Heart left ventricle (tissue), 16 donors: ENCODE results near the gene ACAD10. TPM values are rescaled to one million over a fixed set of nuclear protein-coding genes. Genes with fewer than 3 reads are reported as not detected.
"Not testable (repeated sequence)": the region's sequence is repeated elsewhere in the genome, so short reads cannot be mapped to it uniquely, and the experiment has no call there.

Experiments used
- ATAC-seq, 4 donors: fragments of 200-7000 bp; cut with Tn5 transposase; one replicate each; pipeline ENCODE4 v1.9.1; 2020 to 2022; ENCODE audit warnings: moderate library complexity in 4 of 4, mild to moderate bottlenecking in 3 of 4, moderate number of reproducible peaks in 1 of 4
- DNase-seq, 5 donors: peaks; one replicate each; pipeline ENCODE4 v3.0.0-alpha.2; 2020
- H3K27ac ChIP-seq, 12 donors: fragments of 200-600 bp; sonication (generic) in 4 of 12; one replicate each; pipeline versions ENCODE4 v1.5.0 to v1.8.0; 2016 to 2022; ENCODE audit warnings: mild to moderate bottlenecking in 2 of 12
- H3K27me3 ChIP-seq, 9 donors: fragments of 200-600 bp; sonication (generic) in 2 of 9; one replicate each; pipeline versions ENCODE4 v1.5.1 to v1.8.0; 2016 to 2022; ENCODE audit warnings: mild to moderate bottlenecking in 3 of 9
- H3K36me3 ChIP-seq, 9 donors: fragments of 200-600 bp; sonication (generic) in 2 of 9; one replicate each; pipeline versions ENCODE4 v1.5.0 to v1.8.0; 2018 to 2022; ENCODE audit warnings: mild to moderate bottlenecking in 2 of 9
- H3K4me1 ChIP-seq, 12 donors: fragments of 200-600 bp; sonication (generic) in 4 of 12; one replicate each; pipeline versions ENCODE4 v1.5.0 to v1.8.0; 2016 to 2022; ENCODE audit warnings: mild to moderate bottlenecking in 3 of 12
- H3K4me3 ChIP-seq, 12 donors: fragments of 200-600 bp; sonication (generic) in 4 of 12; one replicate each; pipeline versions ENCODE4 v1.5.0 to v1.8.0; 2017 to 2022; ENCODE audit warnings: mild to moderate bottlenecking in 9 of 12, moderate library complexity in 4 of 12
- H3K9me3 ChIP-seq, 12 donors: fragments of 200-600 bp; sonication (generic) in 4 of 12; one replicate each; pipeline versions ENCODE4 v1.5.0 to v1.8.0; 2016 to 2022; ENCODE audit warnings: mild to moderate bottlenecking in 1 of 12
- CTCF ChIP-seq, 12 donors: fragments of 200-600 bp; sonication (generic) in 4 of 12; IDR thresholded peaks; one replicate each; pipeline versions ENCODE4 v1.5.0 to v1.8.0; 2018 to 2022; ENCODE audit warnings: antibody characterized with exemption in 12 of 12, mild to moderate bottlenecking in 5 of 12
- POLR2A ChIP-seq, 2 donors: fragments of 450-650 bp; IDR thresholded peaks; one replicate each; pipeline ENCODE4 v1.6.1; 2017; ENCODE audit warnings: antibody characterized with exemption in 2 of 2, mild to moderate bottlenecking in 2 of 2, moderate library complexity in 2 of 2
- WGBS, 4 donors: extraction: QIAGEN DNeasy Blood & Tissue Kit in 2 of 4; methylation state at CpG; one replicate each; pipeline versions ENCODE4 v1.1.5 to v1.1.7; 2013 to 2018; 5-methylcytosine and 5-hydroxymethylcytosine counted together
- intact Hi-C, 10 donors: fragments of 100-400 bp; cut with DNase I; formaldehyde crosslinking; loops; one replicate each; pipeline versions ENCODE4 v1.11.1 to v1.14.2; 2022
- polyA plus RNA-seq, 2 donors: library from polyadenylated mRNA; stranded (reverse); fragments of 200-250 nt; gene quantifications; one replicate each; pipeline ENCODE4 v1.2.3, GENCODE V29; 2013
- total RNA-seq, 9 donors: library from RNA; depleted of rRNA in 2 of 9; stranded (reverse); fragments of >200 nt in 2 of 9; fragmentation: NEBNext Ultra II Directional in 3 of 9; extraction: Animal tissue kit (Norgen Biotek cat#: 25700) in 3 of 9; gene quantifications; one replicate each; pipeline versions ENCODE4 v1.1.0 to v1.2.4, GENCODE V29; 2016 to 2023
- donor health status: ischemic (EF 13 %, LVEDD 7.1; RV severe dilation, severe dysfunction).
- donor health status: healthy with polysubstance abuse.
- donor health status: DM: no; HTN: yes; CAD: no.
- donor health status: DM: no; HTN: no; CAD: no.
- donor health status: ischemic (EF 25% LVEDD 6.9; RV normal size, moderate dysfunction).
- donor health status: ischemic (EF 25% LVEDD 5.7; RV mildly dilated, moderate dysfunction).
- donor health status: healthy.
- donor health status: DM: yes; HTN: yes; CAD: no.
- donor health status: ischemic (EF 35%, LVEDD 5.7; RV mildly dilated, moderate dysfunction).
- donor health status: nonischemic (EF 11% LVEDD 7.7; RV severe dilation, severe dysfunction).
- donor health status: DM: yes; HTN: yes; CAD: no.
- donor health status: PGD.
- donor health status: ischemic (EF 29% LVEDD 5.4; RV normal size, mild dysfunction).
- donor health status: nonischemic (EF 23%, LVEDD 6.1; RV moderate dilation, normal function).

ACAD10 gene
- total and polyA plus RNA-seq, 11 donors: 10.7 to 46.0 (median 27.8) TPM

- Histone ChIP-seq H3K36me3 (peaks cover 0 to 100% (median 93%) of the 10 kb centered on the region in 9 donors), H3K4me1 (no peaks in the 10 kb centered on the region), H3K9me3 (no peaks in the 10 kb centered on the region), H3K4me3 (no peak overlapping the region), H3K27ac (peak overlapping the region in 1 of 12 donors; percentile 24), H3K27me3 (no peaks in the 10 kb centered on the region)
- ATAC-seq (no peak), DNase-seq (no peak)
- WGBS, 4 donors: 82 to 89% (median 85%) methylated on average over 3 of the region's 3 CpGs
- TF ChIP-seq POLR2A (IDR thresholded peaks at IDR 0.05): no peak
- TF ChIP-seq CTCF (IDR thresholded peaks at IDR 0.05): peak in 11 of 12 donors; percentile 14 to 63 (median 42)
- intact Hi-C loops: loop anchor here in 2 of 10 donors (5.0 to 10.0 kb wide), 2 partner anchors 139 to 276 kb away; no protein-coding TSS in a partner anchor
Measured at GRCh38 chr12:111673503-111673902, 12.3 kb upstream of the ACAD10 start.

GRCh38 chr12:111677186-111677585 lies 8.7 kb upstream of the ACAD10 start:
- ATAC-seq (no peak), DNase-seq (no peak)
- H3K4me3 ChIP-seq: no peak overlapping the region
- TF ChIP-seq POLR2A (IDR thresholded peaks at IDR 0.05) (no peak), CTCF (IDR thresholded peaks at IDR 0.05) (no peak)
- no peaks in the 10 kb centered on the region for H3K27me3 ChIP-seq
- intact Hi-C loops: loop anchor here in 1 of 10 donors (10.0 kb wide), 1 partner anchor 142 kb away; no protein-coding TSS in a partner anchor
- no peaks in the 10 kb centered on the region for H3K9me3 ChIP-seq
- H3K4me1 ChIP-seq: no peaks in the 10 kb centered on the region
- 93 to 96% (median 95%) methylated on average over 5 of the region's 5 CpGs for WGBS, 4 donors
- H3K27ac ChIP-seq: no peak overlapping the region
- peaks cover 0 to 100% (median 94%) of the 10 kb centered on the region in 9 donors for H3K36me3 ChIP-seq

GRCh38 chr12:111684485-111685198 lies 1.2 kb upstream of the ACAD10 start:
- Histone ChIP-seq H3K4me3 (peak overlapping the region; percentile 68 to 97 (median 80)), H3K27ac (peak overlapping the region in 5 of 12 donors; percentile 85 to 94 (median 88)), H3K36me3 (peaks cover 0 to 37% (median 34%) of the 10 kb centered on the region in 9 donors), H3K4me1 (peaks cover 8 to 31% (median 26%) of the 10 kb centered on the region in 12 donors)
- 76 to 81% (median 80%) methylated on average over 13 of the region's 13 CpGs for WGBS, 4 donors
- ATAC-seq, H3K9me3 ChIP-seq, H3K27me3 ChIP-seq, DNase-seq: not testable (repeated sequence)
- intact Hi-C loops: loop anchor here in 1 of 10 donors (5.0 kb wide), 1 partner anchor 287 kb away; no protein-coding TSS in a partner anchor

- peak in 1 of 5 donors; percentile 29 for DNase-seq
- intact Hi-C loops: no loop called here
- ATAC-seq: peak in 1 of 4 donors; percentile 8
Measured at GRCh38 chr12:111685322-111685810, 487 bp upstream of the ACAD10 start.

More at GRCh38 chr12:111685322-111685810, 487 bp upstream of the ACAD10 start:
- Histone ChIP-seq H3K9me3 (no peaks in the 10 kb centered on the region), H3K4me1 (peaks cover 8 to 31% (median 26%) of the 10 kb centered on the region in 12 donors), H3K27me3 (no peaks in the 10 kb centered on the region), H3K4me3 (peak overlapping the region; percentile 68 to 97 (median 80)), H3K27ac (peak overlapping the region in 11 of 12 donors; percentile 85 to 96 (median 89)), H3K36me3 (peaks cover 0 to 30% (median 27%) of the 10 kb centered on the region in 9 donors)
- no peak for TF ChIP-seq CTCF (IDR thresholded peaks at IDR 0.05)
- TF ChIP-seq POLR2A (IDR thresholded peaks at IDR 0.05): no peak
- 0 to 1% (median 0%) methylated on average over 18 to 36 of the region's 36 CpGs for WGBS, 4 donors
